HCT116 (cell line): Measurements from ENCODE around the gene ANKRD55. TPM values are rescaled to one million over a fixed set of nuclear protein-coding genes. Genes with fewer than 3 reads are reported as not detected.

Source experiments
- ATAC-seq: fragments of 200-7000 bp; cut with Tn5 transposase; 2 replicates; pipeline ENCODE4 v1.9.1; 2020; ENCODE audit warnings: mild to moderate bottlenecking, moderate library complexity
- BruUV-seq: library from RNA; stranded (reverse); fragments of 400-500 nt; replicated peaks from 2 replicates; lab custom pipeline; 2021; lab: Mats Ljungman, UMichigan
- CTCF ChIA-PET: fragments of 300-600 bp; sonication (Branson Sonifier 250); formaldehyde crosslinking; loops from one replicate; lab custom pipeline; 2021; ENCODE audit warnings: antibody characterized with exemption; lab: Charles Lee
- POLR2A ChIA-PET: fragments of 300-600, 350-600 bp; sonication (Branson Sonifier 250); formaldehyde crosslinking; loops from one replicate; lab custom pipeline; 2021; ENCODE audit warnings: antibody characterized with exemption; lab: Charles Lee
- RAD21 ChIA-PET, 2 experiments: fragments of 300-600 bp; sonication (Branson Sonifier 250); formaldehyde crosslinking; loops; one replicate each; lab custom pipeline; 2023; ENCODE audit warnings: low total read pairs in 2 of 2; ENCODE audit not compliant: uncharacterized antibody in 2 of 2, unreplicated experiment in 2 of 2, low non-redundant PET in 1 of 2; lab: Charles Lee
- DNase-seq: peaks from one replicate; pipeline ENCODE4 v3.0.0-alpha.2; 2010; ENCODE audit warnings: low read depth, low spot score
- H2AFZ ChIP-seq: fragments of 200-600 bp; shearing (Covaris generic), sonication (generic); 2 replicates; pipeline ENCODE4 v1.6.1; 2017; ENCODE audit warnings: low read depth, mixed run types, mixed read lengths, antibody characterized with exemption, low read length; ENCODE audit not compliant: poor library complexity, severe bottlenecking
- H3K27ac ChIP-seq: 2 replicates; pipeline ENCODE4 v1.5.1; 2012; ENCODE audit warnings: low read depth, low read length
- H3K27me3 ChIP-seq: fragments of 200-600 bp; sonication (generic); 2 replicates; pipeline ENCODE4 v1.6.1; 2016; ENCODE audit warnings: mixed run types, low read length, mixed read lengths; ENCODE audit not compliant: insufficient read depth
- H3K36me3 ChIP-seq, 2 experiments: fragments of 200-500 bp in 1 of 2; fragments of 200-600 bp in 1 of 2; sonication (Bioruptor generic) in 1 of 2; sonication (generic) in 1 of 2; 2 replicates each; pipeline versions ENCODE4 v1.5.1 to v1.6.1; 2014 to 2016; ENCODE audit warnings: low read length in 2 of 2, inconsistent platforms in 1 of 2, mixed read lengths in 1 of 2, mixed run types in 1 of 2; ENCODE audit not compliant: insufficient read depth in 2 of 2, control insufficient read depth in 1 of 2
- H3K4me1 ChIP-seq, 2 experiments: fragments of 200-600 bp in 1 of 2; sonication (generic) in 1 of 2; 2 replicates each; pipeline versions ENCODE4 v1.5.1 to v1.6.1; 2012 to 2017; ENCODE audit warnings: low read length in 2 of 2, inconsistent platforms in 1 of 2, mild to moderate bottlenecking in 1 of 2, mixed read lengths in 1 of 2, mixed run types in 1 of 2, moderate library complexity in 1 of 2; ENCODE audit not compliant: insufficient read depth in 2 of 2, control insufficient read depth in 1 of 2
- H3K4me2 ChIP-seq: fragments of 200-600 bp; sonication (generic); 2 replicates; pipeline ENCODE4 v1.6.1; 2017; ENCODE audit warnings: mixed run types, low read length, mixed read lengths
- H3K4me3 ChIP-seq, 2 experiments: fragments of 200-600 bp in 1 of 2; sonication (generic) in 1 of 2; replicated peaks in 1 of 2; 2 replicates each; pipeline ENCODE4 v1.5.1; 2011 to 2016; ENCODE audit warnings: low read length in 2 of 2, control low read depth in 1 of 2, low read depth in 1 of 2, mild to moderate bottlenecking in 1 of 2, mixed read lengths in 1 of 2, mixed run types in 1 of 2
- H3K79me2 ChIP-seq: fragments of 200-600 bp; sonication (generic); 2 replicates; pipeline ENCODE4 v1.6.1; 2017; ENCODE audit warnings: mild to moderate bottlenecking, mixed run types, low read length, moderate library complexity, mixed read lengths; ENCODE audit not compliant: insufficient read depth
- H3K9ac ChIP-seq: fragments of 200-600 bp; sonication (generic); 2 replicates; pipeline ENCODE4 v1.6.1; 2016; ENCODE audit warnings: low read length, mixed read lengths
- H3K9me2 ChIP-seq: fragments of 200-600 bp; sonication (generic), shearing (Covaris generic); 2 replicates; pipeline ENCODE4 v1.6.1; 2017; ENCODE audit warnings: mixed run types, mild to moderate bottlenecking, moderate library complexity; ENCODE audit not compliant: insufficient read depth
- H3K9me3 ChIP-seq, 2 experiments: fragments of 200-500 bp in 1 of 2; fragments of 200-600 bp in 1 of 2; sonication (Bioruptor generic) in 1 of 2; sonication (generic) in 1 of 2; 2 replicates each; pipeline ENCODE4 v1.6.1; 2014 to 2017; ENCODE audit warnings: low read length in 2 of 2, mixed read lengths in 2 of 2, inconsistent platforms in 1 of 2, low read depth in 1 of 2, mild to moderate bottlenecking in 1 of 2, mixed run types in 1 of 2, moderate library complexity in 1 of 2; ENCODE audit not compliant: control insufficient read depth in 1 of 2, insufficient read depth in 1 of 2
- H4K20me1 ChIP-seq: fragments of 200-600 bp; sonication (generic), shearing (Covaris generic); 2 replicates; pipeline ENCODE4 v1.6.1; 2017; ENCODE audit warnings: mixed run types, mild to moderate bottlenecking, moderate library complexity; ENCODE audit not compliant: insufficient read depth
- CBX3 ChIP-seq: IDR thresholded peaks from 2 replicates; pipeline ENCODE4 v1.6.1; 2012; ENCODE audit warnings: low read depth
- EGR1 ChIP-seq: IDR thresholded peaks from 2 replicates; pipeline ENCODE4 v1.6.1; 2012; ENCODE audit warnings: low read depth
- EZH2 ChIP-seq: fragments of 200-600 bp; sonication (generic); IDR thresholded peaks from 2 replicates; pipeline ENCODE4 v1.6.1; 2017; ENCODE audit warnings: antibody characterized with exemption, mixed run types
- FOSL1 ChIP-seq: IDR thresholded peaks from 2 replicates; pipeline ENCODE4 v1.6.1; 2012; ENCODE audit warnings: low read depth
- JUND ChIP-seq: IDR thresholded peaks from 2 replicates; pipeline ENCODE4 v1.6.1; 2012
- REST ChIP-seq: IDR thresholded peaks from 2 replicates; pipeline ENCODE4 v1.6.1; 2012; ENCODE audit warnings: low read depth
- SIN3A ChIP-seq: IDR thresholded peaks from 2 replicates; pipeline ENCODE4 v1.6.1; 2012; ENCODE audit warnings: low read depth
- SP1 ChIP-seq: IDR thresholded peaks from 2 replicates; pipeline ENCODE4 v1.6.1; 2012; ENCODE audit warnings: low read depth
- SRF ChIP-seq: IDR thresholded peaks from 2 replicates; pipeline ENCODE4 v1.6.1; 2012; ENCODE audit warnings: low read depth
- TCF7L2 ChIP-seq: IDR thresholded peaks from 2 replicates; pipeline ENCODE4 v1.7.0; 2011; ENCODE audit warnings: borderline replicate concordance, inconsistent platforms; ENCODE audit not compliant: insufficient read depth, insufficient read length; ENCODE audit errors: extremely low read depth
- ZNF274 ChIP-seq: fragments of 200-500 bp; sonication (Bioruptor generic); IDR thresholded peaks from 2 replicates; pipeline ENCODE4 v1.6.1; 2014; ENCODE audit warnings: mild to moderate bottlenecking, low read depth, low read length, inconsistent platforms
- intact Hi-C: fragments of 100-400 bp; cut with micrococcal nuclease; formaldehyde crosslinking; loops from 2 replicates; pipeline ENCODE4 v1.10.0; 2022
- total RNA-seq: library from RNA; stranded (reverse); gene quantifications from one replicate; pipeline ENCODE4 v1.2.1, GENCODE V29; 2021; ENCODE audit not compliant: unreplicated experiment

The ANKRD55 gene
- total RNA-seq, 1 experiment from 2014 or later: not detected

GRCh38 chr5:56090793-56091460, 142.2 kb downstream of the ANKRD55 start:
- ATAC-seq: no peak
- Histone ChIP-seq H3K4me1 (peaks cover 2 to 8% of the 10 kb centered on the region in 2 experiments; a peak in 1 of 4 replicates), H3K27ac (no peak overlapping the region), H3K36me3 (no peaks in the 10 kb centered on the region), H2AFZ (no peak overlapping the region), H3K79me2 (no peaks in the 10 kb centered on the region), H3K9me3 (no peaks in the 10 kb centered on the region), H3K4me2 (no peak overlapping the region), H3K9ac (no peak overlapping the region), H3K4me3 (no peak overlapping the region), H4K20me1 (no peaks in the 10 kb centered on the region), H3K9me2 (no peaks in the 10 kb centered on the region), H3K27me3 (no peaks in the 10 kb centered on the region)
- ChIA-PET CTCF (no interaction called here), RAD21 (no interaction called here), POLR2A (no interaction called here)
- no TSS peak for BruUV-seq
- intact Hi-C loops: no loop called here
- no peak for DNase-seq
- TF ChIP-seq TCF7L2: no peak
- TF ChIP-seq CBX3: no peak
- TF ChIP-seq FOSL1: no peak
- TF ChIP-seq SRF: no peak

- peak; percentile 60; the same call in 1 of the 2 replicates for ATAC-seq
- Histone ChIP-seq H4K20me1 (no peaks in the 10 kb centered on the region), H3K36me3 (no peaks in the 10 kb centered on the region), H3K4me2 (no peak overlapping the region), H3K4me3 (no peak overlapping the region), H3K9ac (no peak overlapping the region), H2AFZ (no peak overlapping the region)
- BruUV-seq: no TSS peak
- POLR2A ChIA-PET: no interaction called here
- RAD21 ChIA-PET: no interaction called here
- TF ChIP-seq EZH2: no peak
- TF ChIP-seq ZNF274: no peak
- TF ChIP-seq REST: no peak
- TF ChIP-seq EGR1: no peak
- TF ChIP-seq SP1: no peak
- no peak for TF ChIP-seq SIN3A
- TF ChIP-seq JUND: no peak
- TF ChIP-seq, all 23 proteins: peak for 0
- CTCF ChIA-PET: no interaction called here
- Histone ChIP-seq H3K4me1 (peaks cover 2 to 8% of the 10 kb centered on the region in 2 experiments; a peak in 1 of 4 replicates), H3K79me2 (no peaks in the 10 kb centered on the region), H3K9me2 (no peaks in the 10 kb centered on the region), H3K27me3 (no peaks in the 10 kb centered on the region), H3K9me3 (no peaks in the 10 kb centered on the region), H3K27ac (no peak overlapping the region)
- DNase-seq: no peak
- intact Hi-C loops: no loop called here
Observed at GRCh38 chr5:56088967-56089829, 143.9 kb downstream of the ANKRD55 start.
